Smooth muscle cell of the brain vasculature (primary cell): ENCODE measurements around the gene ZCCHC10.
"Not testable (repeated sequence)": the region's sequence is repeated elsewhere in the genome, so short reads cannot be mapped to it uniquely, and the experiment has no call there.

Experiments
- DNase-seq: peaks from one replicate; pipeline ENCODE4 v3.0.0-alpha.2; 2012; ENCODE audit warnings: low read depth, low spot score

ZCCHC10 gene

DNA sequence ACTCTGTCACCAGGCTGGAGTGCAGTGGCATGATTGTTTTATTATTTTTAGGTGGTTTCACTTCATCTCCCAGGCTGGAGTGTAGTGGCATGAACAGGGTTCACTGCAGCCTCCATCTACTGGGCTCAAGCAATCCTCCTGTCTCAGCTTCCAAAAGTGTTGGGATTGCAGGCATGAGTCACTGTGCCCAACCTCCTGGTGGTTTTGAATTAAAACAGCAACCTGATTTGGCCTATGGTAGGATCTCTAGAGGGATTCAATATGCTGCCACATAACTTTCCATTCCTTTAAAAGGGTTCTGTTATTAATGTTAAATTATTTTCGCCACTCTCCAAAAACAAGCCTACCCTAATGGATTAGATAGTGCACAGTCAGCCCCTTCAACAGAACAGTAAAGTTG lies 15.6 kb upstream of the ZCCHC10 start:
- no peak for DNase-seq

- DNase-seq: no peak
Measured at GRCh38 chr5:133041157-133041784, 14.9 kb upstream of the ZCCHC10 start.

DNA sequence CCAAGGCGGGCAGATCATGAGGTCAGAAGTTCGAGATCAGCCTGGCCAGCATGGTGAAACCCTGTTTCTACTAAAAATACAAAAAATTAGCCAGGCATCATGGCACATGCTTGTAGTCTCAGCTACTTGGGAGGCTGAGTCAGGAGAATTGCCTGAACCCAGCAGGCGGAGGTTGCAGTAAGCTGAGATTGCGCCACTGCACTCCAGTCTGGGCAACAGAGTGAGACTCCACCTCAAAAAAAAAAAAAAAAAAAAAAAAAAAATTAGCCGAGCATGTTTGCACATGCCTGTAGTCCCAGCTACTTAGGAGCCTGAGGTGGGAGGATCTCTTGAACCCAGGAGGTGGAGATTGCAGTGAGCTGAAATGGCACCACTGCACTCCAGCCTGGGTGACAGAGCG lies 10.3 kb upstream of the ZCCHC10 start:
- DNase-seq: not testable (repeated sequence)

DNA sequence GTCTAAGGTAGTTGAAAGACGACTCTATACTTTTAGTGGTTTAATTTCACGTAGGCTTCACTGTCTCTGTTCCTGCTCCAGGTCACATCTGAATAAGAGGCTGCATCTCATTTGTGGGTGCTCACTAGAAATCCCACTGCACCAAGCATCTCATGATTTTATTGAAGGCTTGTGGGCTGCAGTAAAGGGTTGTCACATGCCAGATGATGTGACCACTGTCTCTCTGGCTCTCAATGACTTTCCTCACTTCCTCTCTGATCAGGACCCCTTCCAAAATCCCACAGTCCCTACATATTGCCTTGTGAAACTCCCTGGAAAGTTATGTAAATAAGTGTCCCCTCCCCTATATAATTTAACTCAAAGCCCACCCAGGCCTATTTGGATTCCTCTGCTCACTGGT lies 8.9 kb upstream of the ZCCHC10 start:
- DNase-seq: no peak

DNA sequence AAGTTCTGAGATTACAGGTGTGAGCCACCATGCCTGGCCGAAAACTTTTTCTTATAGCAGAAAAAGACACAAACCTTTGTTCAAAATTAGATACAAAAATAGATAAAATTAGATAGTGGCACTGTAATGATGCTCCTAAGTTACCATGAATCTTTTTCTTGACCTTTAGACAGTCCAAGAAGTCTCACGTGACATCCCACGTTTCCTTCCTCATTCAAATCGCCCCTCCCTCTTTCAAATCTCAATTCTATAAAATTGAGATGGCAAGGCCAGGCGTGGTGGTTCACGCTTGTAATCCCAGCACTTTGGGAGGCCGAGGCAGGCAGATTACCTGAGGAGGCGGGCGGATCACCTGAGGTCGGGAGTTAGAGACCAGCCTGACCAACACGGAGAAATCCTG lies 7.7 kb upstream of the ZCCHC10 start:
- DNase-seq: no peak

- DNase-seq: no peak
Measured at GRCh38 chr5:133032852-133033742, 6.7 kb upstream of the ZCCHC10 start.

- no peak for DNase-seq
Measured at GRCh38 chr5:133030343-133031005, 4.1 kb upstream of the ZCCHC10 start.

- DNase-seq: no peak
Measured at GRCh38 chr5:133029416-133029815, 3.1 kb upstream of the ZCCHC10 start.

- no peak for DNase-seq
Measured at GRCh38 chr5:133026664-133027153, 360 bp upstream of the ZCCHC10 start.

- not testable (repeated sequence) for DNase-seq
Measured at GRCh38 chr5:133019471-133019870, 6.9 kb downstream of the ZCCHC10 start.

GRCh38 chr5:133017964-133018363 lies 8.4 kb downstream of the ZCCHC10 start:
- no peak for DNase-seq

- DNase-seq: no peak
Measured at GRCh38 chr5:133015466-133015865, 10.9 kb downstream of the ZCCHC10 start.

- DNase-seq: not testable (repeated sequence)
Measured at GRCh38 chr5:133008455-133008854, 17.9 kb downstream of the ZCCHC10 start.

- DNase-seq: no peak
Measured at GRCh38 chr5:133006653-133007052, 19.7 kb downstream of the ZCCHC10 start.

DNA sequence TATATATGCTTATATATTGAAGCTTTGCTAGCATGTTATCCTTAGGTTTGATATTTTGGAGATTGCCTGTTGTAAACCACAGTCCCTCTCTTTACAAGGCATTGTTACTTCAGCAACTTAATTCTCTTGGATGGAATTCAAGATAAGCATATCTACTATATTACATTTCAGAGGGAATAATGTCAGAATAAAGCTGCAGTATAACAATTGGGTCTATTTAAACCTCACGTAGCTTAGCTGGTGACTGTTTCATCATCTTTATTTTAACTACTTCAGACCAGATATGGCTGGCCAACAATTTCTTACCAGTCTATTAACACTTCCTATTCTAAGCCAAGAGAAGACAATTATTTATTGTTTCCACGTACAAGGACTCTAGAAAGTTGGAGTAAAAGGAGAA lies 27.1 kb downstream of the ZCCHC10 start:
- DNase-seq: no peak

- no peak for DNase-seq
Measured at GRCh38 chr5:132998556-132998955, 27.8 kb downstream of the ZCCHC10 start.

DNA sequence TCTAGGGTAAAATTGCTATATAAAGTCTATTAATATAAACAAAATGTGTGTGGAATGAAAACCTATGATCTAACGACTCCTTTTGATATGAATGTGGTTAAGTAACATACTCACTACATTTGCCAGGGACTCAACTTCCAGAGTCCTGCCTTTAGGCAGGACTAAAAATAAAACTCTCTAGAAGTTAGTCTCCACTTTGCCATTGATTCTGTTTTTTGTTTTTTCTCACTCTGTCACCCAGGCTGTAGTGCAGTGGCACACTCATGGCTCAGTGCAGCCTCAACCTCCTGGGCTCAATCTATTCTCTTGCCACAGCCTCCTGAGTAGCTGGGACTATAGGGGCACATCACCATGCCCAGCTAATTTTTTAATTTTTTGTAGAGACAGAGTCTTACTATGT lies 30.0 kb downstream of the ZCCHC10 start:
- DNase-seq: no peak

DNA sequence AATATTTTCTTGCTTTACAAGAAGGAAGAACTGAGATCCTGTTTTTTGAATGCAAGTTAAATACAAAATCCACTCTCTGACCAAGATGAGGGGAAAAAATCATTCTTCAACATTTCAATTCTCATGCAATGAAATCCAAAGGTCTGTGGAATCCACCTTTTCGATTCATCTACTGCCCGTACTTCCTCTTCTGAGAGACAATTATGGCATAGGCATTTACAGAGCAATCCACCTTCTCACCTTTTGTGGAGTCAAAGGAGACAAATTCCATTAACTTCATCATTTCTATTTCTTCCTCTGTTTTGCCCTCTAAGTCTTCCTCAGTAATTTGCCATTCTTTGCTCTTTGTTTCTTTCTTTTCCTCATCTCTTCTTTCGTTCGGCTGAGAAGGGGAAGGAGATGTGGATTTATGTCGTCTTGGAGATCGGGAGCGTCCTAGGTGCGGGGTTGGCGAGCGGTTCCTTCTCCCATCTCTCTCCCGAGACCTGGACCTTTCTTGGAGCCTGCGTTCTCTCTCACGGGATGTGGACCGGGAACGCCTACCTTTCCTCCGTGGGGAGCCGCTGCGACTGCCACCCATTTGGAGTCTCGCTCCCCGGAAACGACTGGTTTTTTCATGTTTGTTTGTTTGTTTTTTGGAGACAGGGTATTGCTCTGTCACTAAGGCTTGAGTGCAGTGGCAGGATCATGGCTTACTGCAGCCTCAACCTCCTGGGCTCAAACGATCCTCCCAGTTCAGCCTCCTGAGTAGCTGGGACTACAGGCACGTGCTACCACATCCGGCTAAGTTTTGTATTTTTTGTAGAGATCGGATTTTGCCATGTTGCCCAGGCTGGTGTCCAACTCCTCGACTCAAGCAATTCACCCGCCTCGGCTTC lies 38.6 kb downstream of the ZCCHC10 start:
- no peak for DNase-seq

GRCh38 chr5:132982971-132983370 lies 43.4 kb downstream of the ZCCHC10 start:
- DNase-seq: not testable (repeated sequence)

- no peak for DNase-seq
Measured at GRCh38 chr5:132981288-132981687, 45.1 kb downstream of the ZCCHC10 start.

DNA sequence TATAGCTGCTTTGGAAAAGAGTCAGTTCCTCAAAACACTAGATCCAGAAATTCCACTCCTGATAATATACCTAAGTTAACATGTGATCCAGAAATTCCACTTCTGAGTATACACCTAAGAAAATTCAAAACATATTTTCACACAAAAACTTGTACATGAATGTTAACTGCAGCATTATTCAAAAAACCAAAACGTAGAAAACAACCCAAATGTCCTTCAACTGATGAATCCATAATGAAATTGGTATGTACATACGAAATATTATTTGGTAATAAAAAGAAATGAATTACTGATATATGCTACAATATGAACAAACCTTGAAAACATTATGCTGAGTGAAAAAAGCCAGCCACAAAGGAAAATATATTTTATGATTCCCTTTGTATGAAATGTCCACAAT lies 46.4 kb downstream of the ZCCHC10 start:
- DNase-seq: no peak
